Measurements from ENCODE around the gene PRKCZ.

- TF ChIP-seq, protein P1, sequence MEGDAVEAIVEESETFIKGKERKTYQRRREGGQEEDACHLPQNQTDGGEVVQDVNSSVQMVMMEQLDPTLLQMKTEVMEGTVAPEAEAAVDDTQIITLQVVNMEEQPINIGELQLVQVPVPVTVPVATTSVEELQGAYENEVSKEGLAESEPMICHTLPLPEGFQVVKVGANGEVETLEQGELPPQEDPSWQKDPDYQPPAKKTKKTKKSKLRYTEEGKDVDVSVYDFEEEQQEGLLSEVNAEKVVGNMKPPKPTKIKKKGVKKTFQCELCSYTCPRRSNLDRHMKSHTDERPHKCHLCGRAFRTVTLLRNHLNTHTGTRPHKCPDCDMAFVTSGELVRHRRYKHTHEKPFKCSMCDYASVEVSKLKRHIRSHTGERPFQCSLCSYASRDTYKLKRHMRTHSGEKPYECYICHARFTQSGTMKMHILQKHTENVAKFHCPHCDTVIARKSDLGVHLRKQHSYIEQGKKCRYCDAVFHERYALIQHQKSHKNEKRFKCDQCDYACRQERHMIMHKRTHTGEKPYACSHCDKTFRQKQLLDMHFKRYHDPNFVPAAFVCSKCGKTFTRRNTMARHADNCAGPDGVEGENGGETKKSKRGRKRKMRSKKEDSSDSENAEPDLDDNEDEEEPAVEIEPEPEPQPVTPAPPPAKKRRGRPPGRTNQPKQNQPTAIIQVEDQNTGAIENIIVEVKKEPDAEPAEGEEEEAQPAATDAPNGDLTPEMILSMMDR (IDR thresholded peaks at IDR 0.05): no peak
- TF ChIP-seq POLR2A (IDR thresholded peaks at IDR 0.05): no peak
These were observed 12.0 kb upstream of the PRKCZ start for GRCh38 chr1:2038229-2038628.

Measured in heart left ventricle (tissue), 13 donors.